ENCODE results near the gene CBX8.

The CBX8 gene

DNA sequence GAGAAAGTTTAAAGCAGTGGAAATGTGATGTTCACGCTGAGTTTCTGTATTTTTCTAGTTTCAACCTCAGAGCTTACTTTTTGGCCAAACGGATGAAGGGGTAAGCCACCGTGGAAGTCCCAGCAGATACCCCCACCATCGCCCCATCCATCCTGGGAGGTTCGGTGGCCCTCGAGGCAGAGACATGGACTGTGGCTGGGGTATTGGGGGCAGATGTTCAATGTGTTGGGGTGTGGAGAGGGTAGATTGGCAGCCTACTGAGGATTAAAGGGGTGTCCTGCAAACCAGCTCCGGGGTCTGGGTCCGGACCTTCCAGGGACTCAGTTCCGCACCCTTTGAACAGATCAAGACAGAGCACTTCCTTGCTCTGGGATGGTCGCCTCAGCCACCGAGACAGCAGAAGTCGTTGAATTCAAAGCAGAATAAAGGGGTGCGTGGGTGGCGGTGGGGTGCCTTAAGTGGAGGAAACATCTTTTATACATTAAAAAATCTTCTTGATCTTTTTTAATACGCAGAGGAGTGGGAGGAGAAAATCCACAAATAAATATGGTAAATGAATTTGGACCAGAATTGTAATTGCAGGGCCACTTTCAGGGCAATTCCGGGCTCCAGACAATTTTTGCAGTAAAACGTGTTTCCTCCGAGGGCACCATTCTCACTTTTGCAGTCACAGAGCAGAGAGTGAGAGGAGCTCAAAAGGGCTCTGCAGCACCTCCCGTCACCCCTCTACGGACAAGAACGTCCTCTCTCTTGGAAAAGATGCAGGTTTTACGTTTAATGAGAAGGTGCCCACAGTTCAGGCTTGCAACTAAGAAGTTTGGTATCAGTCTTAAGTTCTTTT is 8.2 kb upstream of the CBX8 start:
- no peak for DNase-seq (ENCODE audit: low read depth)

DNA sequence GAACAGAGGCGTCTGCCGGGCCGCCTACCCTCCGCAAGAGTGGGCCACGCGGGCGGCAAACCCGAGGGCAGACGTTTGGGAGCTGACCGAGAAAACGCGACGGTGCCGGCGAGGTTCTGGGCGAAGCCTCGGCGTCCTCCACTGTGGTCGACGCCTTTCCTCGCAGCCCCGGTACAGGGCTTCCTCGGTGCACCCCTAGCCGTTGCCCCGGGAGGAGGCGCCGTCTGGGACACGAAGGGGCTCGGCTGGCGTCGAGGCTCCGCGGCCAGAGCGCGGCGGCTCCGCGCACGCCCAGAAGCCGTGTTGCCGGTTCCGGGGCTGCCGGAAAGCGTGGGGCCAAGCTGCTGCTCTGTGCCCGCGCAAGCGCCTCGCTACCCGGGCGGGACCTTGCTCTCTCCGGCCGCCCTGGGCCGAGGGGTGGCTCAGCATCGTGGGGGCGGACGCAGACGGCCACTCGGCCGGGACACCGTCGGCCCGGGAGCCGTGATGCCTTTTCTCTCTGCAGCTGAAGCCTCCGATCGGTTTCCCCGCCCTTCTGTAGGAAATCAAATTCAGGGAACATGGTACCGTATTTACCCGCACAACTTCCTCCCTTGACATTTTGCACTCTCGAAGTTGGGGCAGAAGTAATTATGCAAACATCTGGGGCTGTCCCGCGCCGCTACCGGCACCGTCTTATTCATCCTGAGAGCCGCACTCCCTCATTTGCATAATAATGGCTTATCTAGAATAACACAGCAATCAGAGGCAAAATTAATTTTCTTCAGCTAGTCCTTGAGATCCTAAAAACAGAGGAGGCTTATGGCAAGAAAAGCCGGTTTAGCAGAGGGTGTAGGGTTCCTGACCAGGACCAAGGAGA is 7.3 kb upstream of the CBX8 start:
- no peak for DNase-seq (ENCODE audit: low read depth)

GRCh38 chr17:79803421-79803996 is 6.6 kb upstream of the CBX8 start:
- DNase-seq (ENCODE audit: low read depth): no peak

- DNase-seq (ENCODE audit: low read depth): no peak
Observed at GRCh38 chr17:79802736-79803420, 6.0 kb upstream of the CBX8 start.

- no peak for DNase-seq (ENCODE audit: low read depth)
Observed at GRCh38 chr17:79802039-79802735, 5.3 kb upstream of the CBX8 start.

DNA sequence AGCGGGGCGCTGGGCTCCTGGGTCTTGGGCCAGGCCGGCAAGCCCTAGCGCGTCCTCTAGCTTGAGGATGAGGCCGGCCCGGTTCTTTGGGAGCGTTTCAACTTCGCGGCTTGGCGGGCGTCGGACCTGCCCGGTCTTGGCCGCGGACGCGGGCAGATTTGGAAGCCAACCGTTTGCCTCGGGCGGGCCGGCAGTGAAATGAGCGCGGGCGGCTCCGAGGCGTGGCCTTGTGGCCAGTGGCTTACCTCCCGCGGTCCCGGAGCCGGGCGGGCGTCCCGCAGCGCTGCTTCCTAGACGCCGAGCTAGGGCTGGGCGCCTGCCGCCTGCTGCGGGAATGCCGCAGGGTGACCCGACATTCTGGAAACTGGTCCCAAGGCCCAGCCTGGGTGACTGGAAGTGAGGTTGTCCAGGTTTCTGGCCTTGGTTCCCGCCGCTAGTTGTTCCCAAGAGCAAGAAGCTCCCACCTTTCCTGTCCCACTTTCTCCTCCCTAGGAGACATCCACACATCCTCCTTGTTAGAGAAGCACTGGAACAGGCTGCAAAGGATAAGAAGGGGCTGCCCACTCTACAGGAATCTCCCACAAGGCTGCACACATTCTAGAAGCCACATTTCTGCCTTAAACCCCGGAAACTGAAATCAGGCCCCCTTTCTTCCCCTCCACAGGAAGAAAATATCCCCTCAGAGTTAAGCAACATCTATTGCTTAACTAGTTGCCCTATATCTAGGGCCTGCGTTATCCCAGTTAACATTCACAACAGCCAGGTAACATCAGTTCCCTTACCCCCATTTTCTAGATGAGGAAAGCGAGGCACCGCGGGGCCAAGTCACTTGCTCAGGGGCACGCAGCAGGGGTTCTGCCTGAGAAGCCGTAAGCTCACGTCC is 4.5 kb upstream of the CBX8 start:
- DNase-seq (ENCODE audit: low read depth): no peak

GRCh38 chr17:79800325-79801155 is 3.7 kb upstream of the CBX8 start:
- DNase-seq (ENCODE audit: low read depth): no peak

GRCh38 chr17:79799538-79800324 is 2.9 kb upstream of the CBX8 start:
- DNase-seq (ENCODE audit: low read depth): no peak

DNA sequence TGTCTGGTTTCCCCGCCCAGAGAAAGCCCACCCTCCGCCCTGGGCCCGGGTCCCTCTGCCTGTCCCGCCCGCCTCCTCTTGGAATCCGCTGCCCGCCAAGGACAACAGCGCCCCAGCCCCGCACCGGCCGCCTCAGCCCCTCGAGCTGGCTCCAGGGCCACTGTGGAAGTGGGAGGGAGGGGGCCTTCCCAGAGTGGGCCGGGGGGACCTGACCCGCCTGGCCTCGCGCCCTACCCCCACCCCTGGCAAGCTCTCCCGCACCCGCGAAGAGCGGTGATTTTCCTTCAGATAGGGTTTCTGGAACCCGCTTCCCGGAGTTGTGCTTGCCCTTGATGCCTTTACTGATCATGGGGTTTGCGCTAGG is 2.3 kb upstream of the CBX8 start:
- no peak for DNase-seq (ENCODE audit: low read depth)

DNA sequence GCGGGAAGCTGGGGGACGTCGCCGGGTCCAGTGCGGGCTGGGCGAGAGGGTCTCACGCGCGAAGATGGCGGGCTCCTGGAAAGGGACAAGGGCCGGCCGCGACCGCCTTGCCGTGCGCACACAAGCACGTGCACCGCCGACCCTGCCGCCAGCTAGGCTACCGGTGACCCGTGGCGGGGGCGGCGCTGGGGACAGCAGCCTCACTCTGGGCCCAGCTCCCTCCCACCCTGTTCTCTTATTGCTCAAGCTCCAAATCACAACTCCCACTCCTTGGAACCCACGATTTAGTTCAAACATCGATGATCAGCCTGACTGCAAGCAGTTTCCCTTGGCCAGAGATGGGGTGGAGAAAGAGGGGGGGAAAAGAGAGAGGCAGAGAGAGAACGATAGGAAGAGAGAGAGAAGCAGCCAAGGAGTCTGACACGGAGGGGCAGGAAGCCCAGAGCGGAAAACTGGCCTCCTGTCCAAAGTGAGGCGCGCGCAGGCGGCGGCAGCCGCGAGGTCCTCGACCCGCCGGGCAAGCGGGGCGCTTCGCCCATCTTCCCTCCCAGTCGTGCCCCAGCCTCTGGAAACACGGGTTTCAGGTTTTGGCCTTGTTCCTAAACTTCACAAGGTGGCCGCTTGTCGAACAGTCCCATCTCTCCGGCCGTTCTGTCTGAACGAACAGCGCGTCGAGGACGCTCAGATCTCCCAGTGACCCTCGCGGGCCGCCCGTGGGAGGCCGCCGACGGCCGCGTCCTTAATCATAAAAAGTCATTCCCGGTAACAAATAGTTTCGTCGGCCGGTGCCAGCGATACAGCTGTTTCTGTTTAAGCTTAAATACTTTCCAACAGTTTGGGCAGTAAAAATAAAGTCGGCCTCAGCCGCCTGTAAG is 1.7 kb upstream of the CBX8 start:
- DNase-seq (ENCODE audit: low read depth): no peak

- no peak for DNase-seq (ENCODE audit: low read depth)
Observed at GRCh38 chr17:79797492-79798298, 818 bp upstream of the CBX8 start.

- DNase-seq (ENCODE audit: low read depth): no peak
Observed at GRCh38 chr17:79796444-79796762, 474 bp downstream of the CBX8 start.

GRCh38 chr17:79795795-79796443 is 958 bp downstream of the CBX8 start:
- no peak for DNase-seq (ENCODE audit: low read depth)

GRCh38 chr17:79794659-79795511 is 2.0 kb downstream of the CBX8 start:
- no peak for DNase-seq (ENCODE audit: low read depth)

- no peak for DNase-seq (ENCODE audit: low read depth)
Observed at GRCh38 chr17:79793924-79794304, 3.0 kb downstream of the CBX8 start.

All from CMK (cell line).